Stimulated activated CD4-positive, alpha-beta T cell treated with anti-CD3 and anti-CD28 coated beads, Interleukin-2, amount 100 ng/mL, for 48 hours (primary cell): Measurements from ENCODE around the gene CACNA1H.

Experiments
- DNase-seq, 2 donors: peaks; one replicate each; pipeline ENCODE4 v3.0.0-alpha.2; 2020

The CACNA1H gene

GRCh38 chr16:1152651-1153259 is at the start of gene CACNA1H:
TSS of gene CACNA1H (plus strand) at chr16:1153106. CDS start at chr16:1153738, 632 bp downstream.
- peak; percentile 32 to 52 for DNase-seq

GRCh38 chr16:1103636-1103980 is 49.3 kb upstream of the CACNA1H start:
- DNase-seq = no peak

GRCh38 chr16:1105888-1106620 is 46.9 kb upstream of the CACNA1H start:
- DNase-seq = peak; percentile 48 to 50

GRCh38 chr16:1106659-1107058 is 46.2 kb upstream of the CACNA1H start:
- DNase-seq = no peak

- DNase-seq = no peak
These were observed 45.8 kb upstream of the CACNA1H start for GRCh38 chr16:1107141-1107540.

- no peak for DNase-seq
These were observed 45.2 kb upstream of the CACNA1H start for GRCh38 chr16:1107731-1108130.

GRCh38 chr16:1108299-1109252 is 44.3 kb upstream of the CACNA1H start:
- no peak for DNase-seq

- no peak for DNase-seq
These were observed 43.3 kb upstream of the CACNA1H start for GRCh38 chr16:1109648-1110047.

GRCh38 chr16:1112506-1113184 is 40.3 kb upstream of the CACNA1H start:
- no peak for DNase-seq

- no peak for DNase-seq
These were observed 39.4 kb upstream of the CACNA1H start for GRCh38 chr16:1113489-1113888.

GRCh38 chr16:1113889-1114526 is 38.9 kb upstream of the CACNA1H start:
- DNase-seq = no peak

GRCh38 chr16:1116693-1117077 is 36.2 kb upstream of the CACNA1H start:
- DNase-seq = no peak

- DNase-seq = no peak
These were observed 35.6 kb upstream of the CACNA1H start for GRCh38 chr16:1117176-1117900.

- no peak for DNase-seq
These were observed 35.0 kb upstream of the CACNA1H start for GRCh38 chr16:1117926-1118325.

- no peak for DNase-seq
These were observed 33.8 kb upstream of the CACNA1H start for GRCh38 chr16:1119129-1119528.

GRCh38 chr16:1119766-1120576 is 32.9 kb upstream of the CACNA1H start:
- DNase-seq = no peak

GRCh38 chr16:1120577-1120941 is 32.3 kb upstream of the CACNA1H start:
- no peak for DNase-seq

GRCh38 chr16:1121009-1121408 is 31.9 kb upstream of the CACNA1H start:
- DNase-seq = no peak

GRCh38 chr16:1121601-1122397 is 31.1 kb upstream of the CACNA1H start:
- DNase-seq = no peak

- DNase-seq = no peak
These were observed 30.5 kb upstream of the CACNA1H start for GRCh38 chr16:1122398-1122765.
